Loucy (cell line): ENCODE results near the gene TPD52L1.

Experiments used
- EZH2phosphoT487 ChIP-seq: fragments of 200-600 bp; IDR thresholded peaks from 2 replicates; pipeline ENCODE4 v1.6.1; 2018; ENCODE audit warnings: antibody characterized with exemption, mild to moderate bottlenecking, moderate library complexity, borderline replicate concordance
- TF ChIP-seq, protein P1 (sequence below): fragments of 200-600 bp; sonication (generic); conservative IDR thresholded peaks from 2 replicates; pipeline ENCODE4 v1.5.1; 2014; ENCODE audit warnings: mild to moderate bottlenecking, antibody characterized with exemption, low read length

DNA sequence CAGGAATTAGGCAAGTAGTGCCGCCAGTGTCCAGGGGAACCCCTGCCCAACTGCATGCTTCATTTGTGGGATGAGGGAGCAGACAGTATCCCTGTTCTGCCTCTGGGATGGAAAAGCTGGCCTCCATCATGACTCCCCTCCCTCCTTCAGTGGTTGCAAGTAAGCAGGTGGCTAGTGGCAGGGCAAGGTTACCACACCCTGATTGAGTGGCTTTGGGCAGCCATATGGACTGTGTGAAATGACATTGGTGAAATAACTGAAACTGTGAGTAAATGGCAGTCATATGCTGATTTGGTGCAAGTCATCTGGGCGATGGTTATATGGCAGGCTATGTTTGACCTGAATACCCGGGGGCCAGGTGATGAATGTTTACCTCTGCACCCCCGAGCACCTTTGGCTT, 115.2 kb downstream of the TPD52L1 start:
- no peak for TF ChIP-seq EZH2phosphoT487
- TF ChIP-seq, protein P1, sequence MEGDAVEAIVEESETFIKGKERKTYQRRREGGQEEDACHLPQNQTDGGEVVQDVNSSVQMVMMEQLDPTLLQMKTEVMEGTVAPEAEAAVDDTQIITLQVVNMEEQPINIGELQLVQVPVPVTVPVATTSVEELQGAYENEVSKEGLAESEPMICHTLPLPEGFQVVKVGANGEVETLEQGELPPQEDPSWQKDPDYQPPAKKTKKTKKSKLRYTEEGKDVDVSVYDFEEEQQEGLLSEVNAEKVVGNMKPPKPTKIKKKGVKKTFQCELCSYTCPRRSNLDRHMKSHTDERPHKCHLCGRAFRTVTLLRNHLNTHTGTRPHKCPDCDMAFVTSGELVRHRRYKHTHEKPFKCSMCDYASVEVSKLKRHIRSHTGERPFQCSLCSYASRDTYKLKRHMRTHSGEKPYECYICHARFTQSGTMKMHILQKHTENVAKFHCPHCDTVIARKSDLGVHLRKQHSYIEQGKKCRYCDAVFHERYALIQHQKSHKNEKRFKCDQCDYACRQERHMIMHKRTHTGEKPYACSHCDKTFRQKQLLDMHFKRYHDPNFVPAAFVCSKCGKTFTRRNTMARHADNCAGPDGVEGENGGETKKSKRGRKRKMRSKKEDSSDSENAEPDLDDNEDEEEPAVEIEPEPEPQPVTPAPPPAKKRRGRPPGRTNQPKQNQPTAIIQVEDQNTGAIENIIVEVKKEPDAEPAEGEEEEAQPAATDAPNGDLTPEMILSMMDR = no peak
